HuH-7 (cell line): Measurements from ENCODE around the gene CHRM2.

Experiments used
- DNase-seq: peaks from one replicate; pipeline ENCODE4 v3.0.0; 2011; ENCODE audit warnings: low spot score

CHRM2 gene

DNA sequence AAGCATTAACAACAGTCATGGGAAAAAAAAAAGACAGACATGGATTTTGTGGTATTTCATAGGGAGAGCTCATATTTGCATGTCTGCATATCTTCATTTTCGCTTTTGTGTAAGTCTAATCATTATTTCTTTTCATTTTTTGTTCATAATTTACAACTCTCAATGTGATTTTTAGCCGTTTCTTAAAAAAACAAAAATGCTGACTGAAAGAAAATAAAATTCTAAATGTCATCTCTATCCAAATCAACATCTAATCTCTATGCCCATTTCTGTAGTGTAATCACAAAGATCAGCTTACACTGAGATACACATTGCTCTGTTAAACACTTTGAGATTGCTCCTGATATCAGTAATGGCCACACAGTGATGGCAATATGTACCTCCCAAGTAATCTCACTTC, 29.2 kb downstream of the CHRM2 start:
- no peak for DNase-seq

DNA sequence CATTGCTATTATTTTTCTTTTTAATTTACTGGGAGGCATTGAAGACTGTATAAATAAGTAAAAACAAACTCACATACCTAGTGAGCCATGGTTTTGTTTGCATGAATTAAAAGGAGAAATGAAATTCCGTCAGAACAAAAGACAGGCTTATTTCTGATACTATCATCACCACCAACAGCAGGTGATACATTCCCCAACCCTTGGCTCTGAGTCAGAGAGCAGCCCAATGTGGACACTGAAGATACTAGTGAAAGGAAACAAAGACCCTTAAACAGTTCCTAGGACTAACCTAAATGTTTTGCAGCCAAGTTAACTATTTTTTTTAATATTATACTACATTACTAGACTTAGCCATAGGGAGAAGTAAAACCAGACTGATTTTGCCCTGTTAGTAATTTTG, 31.6 kb downstream of the CHRM2 start:
- DNase-seq = no peak

DNA sequence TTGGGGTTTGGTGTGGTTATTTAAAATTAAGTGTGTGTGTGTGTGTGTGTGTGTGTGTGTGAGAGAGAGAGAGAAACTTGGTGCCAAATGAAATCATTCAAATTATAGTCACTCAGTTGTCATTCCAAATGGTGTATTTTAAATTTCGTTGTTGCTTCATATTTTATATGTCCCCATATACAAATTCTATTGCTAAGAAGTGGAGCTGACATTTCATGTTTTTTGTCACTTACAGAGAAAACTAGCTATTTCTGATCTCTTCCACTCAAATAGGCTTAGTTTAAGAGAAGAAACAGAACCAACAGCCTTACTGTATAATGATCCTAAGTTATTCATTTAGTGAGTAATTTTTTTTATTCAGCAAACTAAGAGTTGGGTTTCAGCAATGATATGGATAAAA, 42.3 kb downstream of the CHRM2 start:
- no peak for DNase-seq

DNA sequence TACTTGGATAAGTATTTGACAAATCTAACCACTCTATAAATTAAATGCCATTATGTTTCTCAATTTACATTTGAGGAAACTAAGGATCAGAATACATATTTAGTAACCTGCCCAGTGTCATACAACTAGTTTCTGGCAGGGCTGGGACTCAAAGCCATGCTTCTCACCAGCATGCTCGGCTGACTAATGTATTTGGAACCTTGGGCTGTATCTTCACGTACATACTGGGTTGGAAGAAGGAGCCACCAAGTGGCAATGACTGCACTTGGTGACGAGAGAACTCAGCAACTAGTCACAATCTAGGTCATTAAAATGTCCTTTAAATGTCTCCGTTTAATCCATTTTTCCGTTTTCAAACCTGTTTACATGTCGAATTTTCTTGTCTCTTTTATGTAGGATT, 42.9 kb downstream of the CHRM2 start:
- DNase-seq = no peak

DNA sequence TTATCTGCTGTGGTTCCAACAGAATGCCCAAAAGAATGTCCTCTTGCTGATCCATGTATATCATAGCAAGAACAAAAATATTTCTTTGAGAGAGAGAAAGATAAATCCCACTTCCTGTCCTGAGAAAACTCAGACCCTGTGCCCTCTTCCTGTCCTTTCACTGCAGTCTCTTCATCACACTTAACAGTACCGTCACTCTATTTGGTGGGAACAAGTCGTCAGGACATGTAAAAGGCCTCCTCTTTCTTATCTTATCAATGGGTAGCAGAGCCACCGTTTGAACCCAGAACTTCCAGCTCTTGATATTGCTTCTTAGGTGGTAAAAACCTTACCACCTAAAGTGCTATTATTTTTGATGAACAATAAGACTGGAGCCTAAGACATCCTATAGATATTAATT, 43.9 kb downstream of the CHRM2 start:
- DNase-seq = no peak

DNA sequence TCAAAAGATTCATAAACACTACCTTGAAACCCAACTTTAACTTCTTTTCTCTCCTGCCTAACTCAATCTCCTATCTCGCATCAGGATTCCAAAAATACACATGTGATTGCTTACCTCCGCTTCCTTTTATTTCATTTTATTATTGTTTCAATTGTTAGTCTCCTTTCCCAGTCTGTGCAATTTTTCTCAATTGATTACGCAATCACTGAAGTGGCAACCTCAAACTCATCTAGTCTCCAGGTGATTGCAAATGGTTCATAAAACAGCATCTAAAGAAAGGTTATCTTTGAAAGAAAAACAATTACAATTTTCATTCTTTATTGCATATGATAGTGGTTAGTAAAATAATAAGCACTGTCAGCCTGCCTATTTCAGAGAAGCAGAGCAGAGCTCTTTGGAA, 45.6 kb downstream of the CHRM2 start:
- DNase-seq = no peak

DNA sequence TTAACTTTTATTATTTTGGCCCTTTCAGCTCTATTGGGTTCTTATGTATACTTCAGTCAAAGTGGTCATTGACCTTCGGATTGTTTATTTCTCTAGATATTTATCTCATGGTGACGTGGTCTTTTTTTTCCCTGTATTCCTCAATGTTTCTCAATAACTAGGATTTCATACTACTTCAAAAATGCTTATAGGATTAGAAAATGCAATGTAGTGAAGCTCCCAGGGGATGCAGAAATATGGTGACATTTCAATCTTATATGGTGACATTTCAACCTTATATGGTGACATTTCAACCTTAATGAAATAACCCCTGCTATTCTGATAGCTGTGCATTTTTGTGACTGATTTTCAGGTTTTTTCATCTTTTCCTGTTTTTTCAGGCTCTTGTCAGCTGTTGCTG, 51.4 kb downstream of the CHRM2 start:
- DNase-seq = no peak

DNA sequence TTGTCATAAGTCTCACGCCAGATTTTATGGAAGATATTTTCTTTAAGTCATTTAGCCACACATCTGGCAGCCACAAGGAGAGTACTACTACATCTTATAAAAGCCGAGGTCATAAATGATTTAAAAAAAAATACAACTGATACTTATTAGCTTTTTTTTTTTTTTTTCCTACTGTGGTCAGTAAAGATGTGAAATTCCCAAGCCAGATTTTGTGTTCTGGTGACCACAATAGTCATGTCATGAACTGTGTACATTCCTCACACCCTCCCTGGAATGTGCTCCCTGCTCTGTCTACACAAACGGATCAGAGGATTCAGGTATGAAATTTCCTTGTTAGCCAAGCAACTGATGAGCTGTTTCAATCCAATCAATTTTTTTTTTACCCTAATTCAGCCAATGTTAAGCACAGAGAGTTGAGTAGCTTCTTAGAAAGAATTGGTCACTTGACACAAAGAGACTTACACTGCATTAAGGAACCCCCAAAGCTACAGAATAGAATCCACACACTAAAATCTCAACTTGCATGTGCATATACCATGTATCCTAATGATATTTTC, 54.7 kb downstream of the CHRM2 start:
- DNase-seq = no peak

DNA sequence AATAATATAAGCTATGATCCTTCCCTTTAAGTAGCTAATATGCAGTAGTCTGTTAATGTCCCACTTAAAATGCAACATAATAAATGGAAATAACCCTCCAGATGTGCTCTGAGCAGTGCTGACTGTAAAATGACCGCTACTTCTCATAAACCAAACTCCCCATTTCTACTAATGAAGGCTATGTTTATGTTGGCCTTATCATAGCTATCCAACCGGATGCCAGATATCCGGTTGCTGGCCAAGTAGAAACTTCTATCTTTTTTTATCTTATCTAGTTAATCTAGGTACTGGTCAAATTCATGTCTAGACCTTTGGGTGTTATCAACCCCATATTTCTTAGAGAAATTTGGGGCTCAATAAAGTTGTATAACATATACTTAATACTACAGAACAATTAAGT, 56.6 kb downstream of the CHRM2 start:
- DNase-seq = no peak

DNA sequence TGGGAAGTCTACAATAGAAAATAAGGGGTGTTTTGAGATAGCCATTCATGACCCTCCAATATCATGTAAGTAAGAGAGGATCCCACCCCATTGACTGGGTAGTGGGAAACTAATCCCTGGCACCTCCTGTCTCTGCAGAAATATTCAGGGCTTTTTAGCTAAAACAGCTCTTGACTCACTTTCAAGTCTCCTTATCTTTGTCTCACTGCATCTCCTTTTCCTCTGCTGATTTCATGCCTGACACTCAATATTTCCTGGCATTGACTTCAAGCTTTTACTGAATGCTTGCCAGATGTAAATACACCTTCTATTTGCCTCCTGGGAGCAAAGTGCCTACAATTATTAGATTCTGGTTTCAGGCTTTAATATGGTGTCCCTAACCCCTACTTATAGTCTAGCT, 57.1 kb downstream of the CHRM2 start:
- DNase-seq = no peak

DNA sequence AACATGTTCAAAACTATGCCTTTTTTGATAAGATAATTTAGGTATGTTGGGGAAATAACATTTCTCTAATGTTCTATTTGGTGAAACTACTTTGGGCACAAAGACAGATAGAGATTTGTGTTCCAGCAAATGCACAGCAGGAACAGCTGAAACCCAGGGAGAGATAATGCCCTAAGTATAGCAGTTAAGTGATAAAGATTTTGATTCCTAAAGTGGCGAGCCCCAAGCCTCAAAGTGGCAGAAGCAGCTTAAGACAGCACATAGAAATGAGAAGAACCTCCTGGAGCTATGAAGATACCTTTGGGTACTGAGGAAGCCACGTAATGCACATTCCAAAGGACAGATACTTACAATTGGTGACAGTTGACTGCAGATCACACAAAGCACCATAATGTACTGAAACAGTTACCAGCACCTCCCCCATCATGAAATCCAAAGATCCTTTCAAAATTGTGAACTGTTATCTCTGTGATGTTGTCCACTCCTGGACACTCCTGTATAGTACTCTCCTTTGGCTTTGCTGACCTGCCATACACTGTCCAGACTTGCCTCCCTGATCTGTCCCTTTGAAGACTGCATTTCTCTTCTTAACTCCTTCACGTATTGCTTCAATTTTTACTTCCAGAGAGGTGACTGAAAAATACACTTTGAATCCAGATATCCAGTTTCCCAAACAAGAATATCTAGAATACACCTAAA, 62.9 kb downstream of the CHRM2 start:
- DNase-seq = no peak

DNA sequence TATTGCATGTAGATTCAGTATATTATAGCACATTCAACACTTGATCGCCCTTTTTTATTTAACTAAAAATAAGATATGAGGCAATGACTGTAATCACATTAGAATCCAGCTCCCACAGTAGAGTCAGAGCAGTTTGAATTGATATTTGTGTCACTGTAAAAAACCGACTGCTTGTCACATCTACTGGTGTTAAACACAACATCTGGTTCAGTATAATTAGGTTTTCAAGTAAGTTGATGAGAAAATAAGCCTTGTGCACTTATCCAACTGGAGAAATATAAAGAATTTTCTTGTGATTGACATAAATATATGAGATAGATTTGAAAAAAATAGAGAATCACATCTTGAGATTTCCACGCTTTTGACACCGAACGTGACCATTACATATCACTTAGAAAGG, 69.0 kb downstream of the CHRM2 start:
- no peak for DNase-seq

DNA sequence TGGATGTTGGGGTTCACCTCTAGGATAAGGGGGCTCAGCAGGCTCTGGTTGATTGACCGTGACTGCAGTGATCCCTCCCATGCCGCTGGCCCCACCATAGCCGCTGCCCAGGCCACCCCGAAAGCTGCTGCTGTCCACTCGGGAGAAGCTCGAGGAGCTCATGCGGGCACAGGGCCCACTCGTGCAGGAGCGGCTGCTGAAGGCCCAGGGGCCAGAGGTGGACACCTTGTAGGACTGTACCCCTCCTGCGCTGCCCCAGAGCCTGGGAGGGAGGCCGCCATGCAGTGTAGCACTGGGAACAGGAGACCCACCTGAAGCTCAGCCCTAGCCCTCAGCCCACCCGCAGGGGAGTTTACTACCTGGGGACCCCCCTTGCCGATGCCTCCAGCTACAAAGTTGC, 70.0 kb downstream of the CHRM2 start:
- no peak for DNase-seq

DNA sequence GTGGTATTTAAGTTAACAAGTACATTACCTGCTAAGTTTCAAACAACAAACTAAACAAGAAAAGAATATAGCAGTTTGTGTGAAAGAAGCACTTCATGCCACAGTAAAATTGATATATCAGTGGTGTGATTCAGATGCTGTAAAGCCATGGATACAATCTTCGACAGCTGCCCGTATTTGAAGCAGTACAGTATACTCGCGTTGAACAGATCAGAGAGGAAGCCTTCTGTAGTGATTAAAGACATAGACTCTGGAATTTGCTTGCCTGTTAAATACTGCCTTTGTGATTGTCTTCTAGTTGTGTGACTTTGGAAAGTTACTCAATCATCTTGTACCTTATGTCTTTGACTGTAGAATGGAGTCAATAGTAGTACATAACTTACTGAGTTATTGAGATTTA, 71.7 kb downstream of the CHRM2 start:
- DNase-seq = no peak

DNA sequence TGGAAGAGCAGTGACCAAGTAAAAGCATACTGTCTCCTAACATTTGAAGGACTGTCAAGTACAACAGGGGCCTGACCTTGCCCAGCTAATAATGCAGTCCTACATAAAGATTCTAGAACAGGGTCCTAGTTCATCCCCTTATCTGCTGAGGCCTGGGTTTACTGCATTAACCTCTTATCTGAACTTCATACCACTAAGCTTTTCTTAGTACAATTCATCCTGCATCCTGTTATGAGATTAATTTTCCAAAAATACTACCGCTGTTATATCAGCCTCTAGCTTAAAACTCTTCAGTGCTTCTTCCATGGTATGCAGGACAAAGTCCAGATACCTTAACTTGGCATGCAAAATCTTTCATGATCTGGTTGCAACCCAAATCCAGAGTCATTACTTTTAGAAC, 72.5 kb downstream of the CHRM2 start:
- no peak for DNase-seq

DNA sequence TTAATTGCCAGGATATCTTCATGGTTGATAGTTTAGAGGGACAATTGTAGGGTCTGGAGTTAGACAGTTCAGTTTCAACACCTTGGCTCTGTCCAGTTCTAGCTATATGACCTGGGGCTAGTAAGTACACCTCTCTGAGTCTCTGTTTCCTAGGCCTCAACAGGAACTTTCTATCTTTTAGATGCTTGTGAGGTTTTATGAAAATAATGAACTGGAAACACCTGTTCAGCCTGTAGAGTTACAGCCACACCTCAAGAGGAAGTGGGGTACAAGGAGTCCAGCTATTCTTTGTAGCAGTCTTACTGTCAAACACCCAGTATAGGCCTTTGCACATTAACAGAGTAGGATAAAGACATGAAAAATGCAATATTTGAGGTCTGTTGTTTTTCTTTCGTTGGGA, 73.4 kb downstream of the CHRM2 start:
- DNase-seq = no peak

DNA sequence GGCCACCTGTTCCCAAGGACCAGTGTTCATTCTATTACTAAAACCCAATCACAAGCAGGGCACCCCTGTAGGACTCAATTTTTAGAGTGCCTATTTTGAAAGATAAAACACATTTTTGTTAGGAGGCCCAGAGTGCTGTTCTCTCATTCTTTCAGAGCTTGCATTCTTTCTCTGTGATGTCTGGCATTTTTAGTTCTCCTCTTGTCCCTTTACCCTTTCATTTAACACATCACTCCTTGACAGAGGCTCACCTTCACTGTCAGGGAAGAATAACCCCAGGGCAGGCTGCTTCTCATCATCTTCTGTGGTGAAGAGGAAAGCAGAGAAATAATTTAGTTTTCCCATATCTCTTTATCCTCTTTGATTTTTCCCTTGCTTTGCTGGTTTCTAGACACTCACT, 73.9 kb downstream of the CHRM2 start:
- no peak for DNase-seq

DNA sequence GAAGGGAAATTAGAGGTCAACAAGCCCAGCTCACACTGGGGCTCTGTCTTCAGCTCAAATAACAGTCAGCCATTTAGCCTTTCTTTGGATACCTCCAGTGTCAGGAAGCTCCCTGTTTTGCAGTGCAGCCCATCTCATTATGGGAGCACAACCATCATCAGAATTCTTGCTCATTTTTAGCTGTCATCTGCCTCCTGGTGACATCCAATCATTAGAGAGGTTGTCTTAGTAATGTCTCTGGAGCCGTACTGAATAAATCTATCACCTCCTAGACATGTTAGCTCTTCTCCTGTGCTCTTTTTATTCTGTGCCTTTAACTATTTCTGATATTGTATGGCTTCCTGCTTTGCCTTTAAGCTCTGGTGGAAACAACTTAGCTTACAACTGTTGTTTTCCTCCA, 74.5 kb downstream of the CHRM2 start:
- DNase-seq = no peak

DNA sequence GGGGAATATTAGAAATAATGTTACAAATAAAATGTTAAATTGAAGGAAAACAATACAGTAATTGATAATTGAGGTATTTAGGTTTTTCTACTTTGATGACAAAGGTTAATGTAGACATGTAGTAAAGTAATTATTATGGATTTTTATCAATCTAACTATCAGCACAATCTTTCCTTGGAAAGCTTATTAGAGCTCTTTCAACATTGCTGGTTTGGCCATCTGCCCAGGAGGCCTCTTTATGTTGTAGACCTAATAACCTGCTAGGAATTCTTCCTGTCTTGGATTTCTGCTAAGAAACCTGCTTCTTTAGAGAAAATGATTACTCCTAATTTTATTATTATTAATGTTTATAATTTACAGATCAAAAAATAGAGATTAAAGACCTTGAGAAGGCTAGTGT, 78.9 kb downstream of the CHRM2 start:
- no peak for DNase-seq

DNA sequence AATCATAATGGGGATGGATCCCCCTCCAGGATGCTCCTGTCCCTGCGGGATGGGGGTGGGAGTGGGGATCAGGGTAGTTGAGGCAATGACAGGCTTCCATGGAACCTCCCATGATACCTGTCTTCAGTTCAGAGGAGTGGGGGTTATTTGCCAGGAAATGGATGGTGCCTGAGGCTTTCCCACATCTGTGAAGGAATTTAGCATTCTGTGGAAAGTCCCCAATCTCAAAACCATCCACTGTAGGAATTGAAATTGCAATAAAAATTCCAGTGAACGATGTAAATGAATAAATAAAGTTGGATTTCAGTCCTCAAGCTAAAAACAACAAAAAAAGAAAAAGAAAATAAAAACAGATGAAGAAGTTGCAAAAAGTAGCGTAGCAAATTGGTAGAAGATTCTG, 81.9 kb downstream of the CHRM2 start:
- DNase-seq = no peak

DNA sequence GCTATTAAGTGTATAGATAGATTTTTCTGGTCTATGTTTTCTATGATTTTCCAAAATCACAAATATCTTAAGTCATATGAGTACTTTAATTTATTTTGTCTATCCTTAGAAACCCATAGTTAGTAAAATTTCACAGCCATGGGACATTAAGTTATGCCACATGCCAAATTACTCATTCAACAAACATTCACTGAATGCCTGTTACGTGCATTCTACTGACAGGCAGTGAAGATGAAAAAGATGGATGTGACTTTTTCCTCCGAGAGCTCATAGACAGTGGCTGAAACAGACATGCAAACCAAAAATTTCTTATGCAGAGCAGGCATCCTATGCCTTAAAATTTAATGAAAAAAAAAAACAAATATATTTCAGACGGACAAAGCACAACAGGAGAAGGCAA, 84.9 kb downstream of the CHRM2 start:
- no peak for DNase-seq

DNA sequence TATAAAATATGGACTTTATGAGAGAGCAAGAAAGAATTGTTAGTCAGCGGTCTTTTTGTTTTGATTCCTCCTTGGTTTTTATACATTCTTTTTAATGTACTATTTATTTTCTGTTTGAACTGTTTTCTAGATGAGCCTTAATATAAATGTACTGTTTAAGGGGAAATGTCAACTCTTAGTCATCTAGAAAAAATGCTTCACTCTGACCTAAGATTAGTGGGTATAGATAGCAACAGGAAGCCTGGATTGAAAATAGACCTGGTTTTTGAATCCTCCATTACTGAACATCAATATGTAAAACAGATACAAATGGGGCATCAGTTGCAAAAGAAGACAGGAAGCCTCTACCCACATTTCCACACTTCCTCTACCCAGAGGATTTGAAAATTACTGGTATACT, 87.8 kb downstream of the CHRM2 start:
- DNase-seq = no peak

DNA sequence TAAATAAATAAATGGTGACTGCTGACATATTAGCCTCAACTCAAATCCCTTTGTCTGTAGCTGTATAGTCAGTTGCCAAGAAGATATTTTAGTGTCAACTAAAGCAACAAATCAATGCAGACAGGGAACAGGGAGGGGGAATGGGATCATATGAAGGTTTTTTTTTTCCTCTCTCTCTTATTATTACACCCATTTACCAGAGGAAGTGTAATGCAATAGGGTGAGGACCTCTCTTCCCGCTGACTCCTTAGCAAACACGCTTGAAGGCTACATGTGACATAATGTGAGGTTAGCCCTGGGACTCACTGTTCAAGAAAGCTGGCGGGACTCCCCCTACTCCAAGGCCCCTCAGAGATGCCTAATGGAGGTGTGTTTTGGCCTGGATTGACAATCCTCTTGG, 88.2 kb downstream of the CHRM2 start:
- no peak for DNase-seq

DNA sequence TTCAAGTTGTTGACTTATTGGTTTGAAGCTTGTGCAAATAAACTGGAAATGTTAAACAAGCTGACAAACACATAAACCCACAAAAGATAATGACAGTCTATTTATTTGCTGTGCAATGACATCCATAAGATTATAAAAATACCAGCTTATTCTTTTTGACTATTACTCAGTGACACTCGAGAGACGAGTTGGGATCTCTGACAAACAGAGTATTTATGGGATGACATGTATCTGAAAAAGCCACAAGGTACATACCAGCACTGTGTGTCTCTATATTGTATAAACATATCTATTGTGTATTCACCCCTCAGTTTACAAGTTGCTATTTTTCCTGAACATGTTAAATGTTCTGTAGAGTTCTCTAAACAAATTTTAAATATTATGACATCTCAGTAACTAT, 88.9 kb downstream of the CHRM2 start:
- no peak for DNase-seq

DNA sequence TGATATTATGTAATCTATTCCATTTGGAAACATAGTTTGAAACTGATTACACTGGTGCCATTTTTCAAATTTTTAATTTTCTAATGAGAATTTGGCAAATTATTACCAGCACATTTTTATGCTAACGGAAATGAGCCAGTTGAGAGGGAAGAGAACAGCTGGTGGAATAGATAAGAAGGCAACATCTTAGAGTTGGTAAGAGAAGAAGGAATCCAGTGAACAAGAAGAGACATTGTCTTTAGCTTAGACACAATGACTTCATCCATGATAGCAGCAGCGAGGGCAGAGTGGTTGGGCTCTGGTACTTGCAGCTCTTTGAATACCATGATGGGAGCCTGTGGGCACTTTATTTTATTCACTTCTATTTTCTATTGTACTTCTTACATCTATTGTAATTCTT, 89.6 kb downstream of the CHRM2 start:
- DNase-seq = no peak
